ENCODE results near the gene ELN.

ELN gene

DNA sequence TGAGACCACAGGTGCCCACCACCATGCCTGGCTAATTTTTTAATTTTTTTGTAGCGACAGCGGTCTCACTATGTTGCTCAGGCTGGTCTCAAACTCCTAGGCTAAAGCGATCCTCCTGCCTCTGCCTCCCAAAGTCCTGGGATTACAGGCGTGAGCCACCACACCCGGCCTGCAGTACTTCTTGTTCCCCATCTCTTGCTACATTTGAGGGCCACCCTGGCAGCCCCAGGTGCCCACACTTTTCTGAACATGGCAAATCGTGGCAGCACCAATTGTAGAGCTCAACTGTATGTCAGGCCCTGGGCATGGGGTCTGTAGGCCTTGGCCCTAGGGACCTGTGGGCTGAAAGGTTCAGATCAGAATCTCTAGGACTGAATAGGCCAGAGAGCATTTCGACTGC is 30.5 kb downstream of the ELN start:
- no peak for DNase-seq (ENCODE audit: low spot score)
- in situ Hi-C loops (cut with MboI; ENCODE audit: low pct_unique_long_range_greater_than_20kb, low sequenced_read_pairs, unreplicated experiment): no loop called here
- TF ChIP-seq, protein P1, sequence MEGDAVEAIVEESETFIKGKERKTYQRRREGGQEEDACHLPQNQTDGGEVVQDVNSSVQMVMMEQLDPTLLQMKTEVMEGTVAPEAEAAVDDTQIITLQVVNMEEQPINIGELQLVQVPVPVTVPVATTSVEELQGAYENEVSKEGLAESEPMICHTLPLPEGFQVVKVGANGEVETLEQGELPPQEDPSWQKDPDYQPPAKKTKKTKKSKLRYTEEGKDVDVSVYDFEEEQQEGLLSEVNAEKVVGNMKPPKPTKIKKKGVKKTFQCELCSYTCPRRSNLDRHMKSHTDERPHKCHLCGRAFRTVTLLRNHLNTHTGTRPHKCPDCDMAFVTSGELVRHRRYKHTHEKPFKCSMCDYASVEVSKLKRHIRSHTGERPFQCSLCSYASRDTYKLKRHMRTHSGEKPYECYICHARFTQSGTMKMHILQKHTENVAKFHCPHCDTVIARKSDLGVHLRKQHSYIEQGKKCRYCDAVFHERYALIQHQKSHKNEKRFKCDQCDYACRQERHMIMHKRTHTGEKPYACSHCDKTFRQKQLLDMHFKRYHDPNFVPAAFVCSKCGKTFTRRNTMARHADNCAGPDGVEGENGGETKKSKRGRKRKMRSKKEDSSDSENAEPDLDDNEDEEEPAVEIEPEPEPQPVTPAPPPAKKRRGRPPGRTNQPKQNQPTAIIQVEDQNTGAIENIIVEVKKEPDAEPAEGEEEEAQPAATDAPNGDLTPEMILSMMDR (IDR thresholded peaks at IDR 0.05; ENCODE audit: extremely low read depth, insufficient read depth, missing control alignments): no peak

DNA sequence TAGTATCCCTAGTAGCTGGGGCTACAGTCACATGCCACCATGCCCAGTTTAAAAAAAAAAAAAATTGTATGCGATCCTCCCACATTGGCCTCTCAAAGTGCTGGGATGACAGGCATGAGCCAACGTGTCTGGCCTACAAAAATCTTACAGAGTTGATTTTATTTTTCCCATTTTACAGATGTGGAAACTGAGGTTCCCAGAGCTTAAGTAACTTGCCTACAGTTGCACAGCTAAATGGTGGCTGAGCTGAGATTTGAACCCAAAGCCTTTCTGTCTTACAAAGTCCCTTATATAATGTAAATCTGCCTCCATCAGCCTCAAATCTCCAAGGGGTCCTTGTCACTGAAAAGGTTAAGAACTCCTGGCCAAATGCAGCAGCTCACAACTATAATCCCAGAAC is 31.1 kb downstream of the ELN start:
- in situ Hi-C loops (cut with MboI; ENCODE audit: low pct_unique_long_range_greater_than_20kb, low sequenced_read_pairs, unreplicated experiment): no loop called here
- TF ChIP-seq, protein P1 (IDR thresholded peaks at IDR 0.05; ENCODE audit: extremely low read depth, insufficient read depth, missing control alignments): no peak
- no peak for DNase-seq (ENCODE audit: low spot score)

DNA sequence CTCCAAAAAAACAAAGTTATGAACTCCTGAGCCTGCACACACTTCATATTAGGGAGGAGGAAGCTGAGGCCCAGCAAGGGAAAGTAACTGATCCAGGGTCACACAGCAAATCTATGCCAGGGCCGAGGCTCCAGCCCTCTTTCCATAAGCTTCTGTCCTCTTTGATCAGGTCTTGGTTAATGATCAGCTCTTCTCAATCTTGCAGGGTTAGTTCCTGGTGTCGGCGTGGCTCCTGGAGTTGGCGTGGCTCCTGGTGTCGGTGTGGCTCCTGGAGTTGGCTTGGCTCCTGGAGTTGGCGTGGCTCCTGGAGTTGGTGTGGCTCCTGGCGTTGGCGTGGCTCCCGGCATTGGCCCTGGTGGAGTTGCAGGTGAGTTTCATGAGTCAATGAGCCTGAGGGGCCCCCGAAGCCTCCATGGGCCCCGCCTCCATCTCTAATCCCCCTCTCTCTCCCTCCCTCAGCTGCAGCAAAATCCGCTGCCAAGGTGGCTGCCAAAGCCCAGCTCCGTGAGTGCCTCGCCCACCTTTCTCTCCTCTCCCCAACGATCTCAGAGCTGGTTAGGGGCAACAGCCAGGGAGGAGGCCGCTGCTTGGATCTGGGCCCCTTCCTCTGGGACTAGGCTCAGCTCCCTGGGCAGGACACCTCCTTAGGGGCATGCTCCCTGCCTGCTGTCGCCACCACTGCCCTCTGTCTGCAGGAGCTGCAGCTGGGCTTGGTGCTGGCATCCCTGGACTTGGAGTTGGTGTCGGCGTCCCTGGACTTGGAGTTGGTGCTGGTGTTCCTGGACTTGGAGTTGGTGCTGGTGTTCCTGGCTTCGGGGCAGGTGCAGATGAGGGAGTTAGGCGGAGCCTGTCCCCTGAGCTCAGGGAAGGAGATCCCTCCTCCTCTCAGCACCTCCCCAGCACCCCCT is 32.0 kb downstream of the ELN start:
- no peak for DNase-seq (ENCODE audit: low spot score)
- in situ Hi-C loops (cut with MboI; ENCODE audit: low pct_unique_long_range_greater_than_20kb, low sequenced_read_pairs, unreplicated experiment): loop anchor here (10.0 kb wide), 1 partner anchor 345 kb away; no protein-coding TSS in a partner anchor
- TF ChIP-seq, protein P1 (IDR thresholded peaks at IDR 0.05; ENCODE audit: extremely low read depth, insufficient read depth, missing control alignments): no peak

DNA sequence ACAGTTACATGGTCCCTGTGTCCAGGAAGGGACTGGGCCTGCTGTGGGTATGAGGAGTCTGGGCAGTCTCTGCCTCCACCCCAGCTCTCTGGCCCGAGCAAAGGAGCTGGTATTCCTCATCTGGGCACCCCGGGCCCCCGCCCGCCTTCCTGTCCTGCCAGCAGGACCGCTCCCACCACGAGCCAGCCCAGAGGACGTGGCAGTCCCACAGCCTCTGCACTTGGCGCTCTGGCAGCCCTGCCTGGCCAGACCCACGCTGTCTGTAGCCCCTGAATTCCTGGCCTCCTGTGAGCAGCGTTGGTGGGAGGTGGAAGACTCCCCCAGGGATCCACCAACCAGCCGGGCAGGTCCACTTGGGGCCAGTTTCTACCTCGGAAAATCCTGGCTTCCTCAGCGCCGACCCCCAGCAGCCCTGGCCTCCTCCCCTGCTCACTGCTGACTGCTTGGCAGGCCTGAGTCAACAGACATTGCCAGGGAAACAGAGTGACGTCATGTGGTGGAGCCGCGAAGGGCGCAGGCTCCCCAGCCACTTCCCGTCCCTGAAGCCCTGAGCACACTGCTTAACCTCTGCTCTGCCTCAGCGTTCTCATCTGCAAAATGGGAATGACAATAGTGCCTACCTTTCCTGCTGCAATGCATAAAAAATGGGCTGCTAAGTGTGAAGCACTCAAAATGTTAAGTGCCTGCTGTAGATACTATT is 34.0 kb downstream of the ELN start:
- peak; percentile 75 for DNase-seq (ENCODE audit: low spot score)
- in situ Hi-C loops (cut with MboI; ENCODE audit: low pct_unique_long_range_greater_than_20kb, low sequenced_read_pairs, unreplicated experiment): loop anchor here (10.0 kb wide), 1 partner anchor 343 kb away; no protein-coding TSS in a partner anchor
- TF ChIP-seq, protein P1 (IDR thresholded peaks at IDR 0.05; ENCODE audit: extremely low read depth, insufficient read depth, missing control alignments): no peak

DNA sequence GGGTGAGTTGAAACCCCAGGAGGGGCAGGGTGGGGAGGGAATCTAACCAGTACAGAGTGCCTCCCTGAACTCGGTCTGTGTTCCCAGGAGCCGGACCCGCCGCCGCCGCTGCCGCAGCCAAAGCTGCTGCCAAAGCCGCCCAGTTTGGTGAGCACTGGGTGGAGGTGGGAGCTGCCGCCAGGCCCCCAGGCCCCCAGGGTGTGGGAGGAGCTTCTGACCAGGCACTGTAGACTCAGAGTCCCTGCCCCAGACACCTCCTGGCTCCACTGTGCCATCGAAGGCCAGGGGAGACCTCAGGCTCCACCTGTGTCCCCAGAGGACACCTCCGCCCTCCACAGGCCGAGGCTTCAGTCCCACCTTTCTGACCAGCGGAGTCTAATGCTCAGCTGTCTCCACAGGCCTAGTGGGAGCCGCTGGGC is 35.3 kb downstream of the ELN start:
- TF ChIP-seq, protein P1 (IDR thresholded peaks at IDR 0.05; ENCODE audit: extremely low read depth, insufficient read depth, missing control alignments): no peak
- in situ Hi-C loops (cut with MboI; ENCODE audit: low pct_unique_long_range_greater_than_20kb, low sequenced_read_pairs, unreplicated experiment): loop anchor here (10.0 kb wide), 1 partner anchor 342 kb away; no protein-coding TSS in a partner anchor
- DNase-seq (ENCODE audit: low spot score): no peak

DNA sequence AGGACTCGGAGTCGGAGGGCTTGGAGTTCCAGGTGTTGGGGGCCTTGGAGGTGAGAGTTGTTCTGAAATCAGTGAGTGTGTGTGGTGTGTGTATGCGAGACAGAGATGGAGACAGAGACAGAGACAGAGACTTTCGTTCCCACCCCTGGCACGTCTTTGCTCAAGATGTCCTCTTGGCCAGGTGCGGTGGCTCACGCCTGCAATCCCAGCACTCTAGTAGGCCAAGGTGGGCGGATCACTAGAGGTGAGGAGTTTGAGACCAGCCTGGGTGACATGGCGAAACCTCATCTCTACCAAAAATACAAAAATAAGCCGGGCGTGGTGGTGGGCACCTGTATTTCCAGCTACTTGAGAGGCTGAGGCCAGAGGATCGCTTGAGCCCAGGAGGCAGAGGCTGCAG is 35.7 kb downstream of the ELN start:
- TF ChIP-seq, protein P1 (IDR thresholded peaks at IDR 0.05; ENCODE audit: extremely low read depth, insufficient read depth, missing control alignments): no peak
- no peak for DNase-seq (ENCODE audit: low spot score)
- in situ Hi-C loops (cut with MboI; ENCODE audit: low pct_unique_long_range_greater_than_20kb, low sequenced_read_pairs, unreplicated experiment): loop anchor here (10.0 kb wide), 1 partner anchor 341 kb away; no protein-coding TSS in a partner anchor

All from GM13977 (cell line).